CD4-positive, alpha-beta T cell treated with Interleukin-6 at 100 ng/mL for 8 hours (primary cell): ENCODE results near the gene SLC17A4.

ENCODE experiments used
- DNase-seq: peaks from one replicate; pipeline ENCODE4 v3.0.0-alpha.2; 2020; ENCODE audit warnings: mixed read lengths, low spot score

The SLC17A4 gene

GRCh38 chr6:25815194-25815593, 60.7 kb downstream of the SLC17A4 start:
- no peak for DNase-seq

DNA sequence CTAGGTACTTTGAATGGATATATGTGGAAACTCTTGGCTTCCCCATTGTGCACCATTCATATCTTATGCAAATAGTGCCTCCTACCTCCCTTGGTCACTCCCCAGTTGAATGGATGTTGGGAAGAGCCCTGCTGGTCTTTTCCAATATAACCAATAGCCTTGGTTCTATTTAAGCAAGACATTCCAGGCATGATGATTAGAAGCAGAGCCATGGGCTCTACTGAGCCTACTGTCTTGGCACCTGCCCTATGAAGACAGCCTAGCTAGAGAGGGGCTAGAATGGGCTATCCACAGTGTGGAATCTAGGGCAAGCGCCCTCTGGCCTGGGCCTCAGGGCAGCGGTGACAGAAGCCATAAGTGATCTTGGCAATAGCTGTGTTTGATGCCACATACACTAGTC, 61.7 kb downstream of the SLC17A4 start:
- DNase-seq: no peak

- no peak for DNase-seq
These were observed 66.8 kb downstream of the SLC17A4 start for GRCh38 chr6:25821341-25821740.

DNA sequence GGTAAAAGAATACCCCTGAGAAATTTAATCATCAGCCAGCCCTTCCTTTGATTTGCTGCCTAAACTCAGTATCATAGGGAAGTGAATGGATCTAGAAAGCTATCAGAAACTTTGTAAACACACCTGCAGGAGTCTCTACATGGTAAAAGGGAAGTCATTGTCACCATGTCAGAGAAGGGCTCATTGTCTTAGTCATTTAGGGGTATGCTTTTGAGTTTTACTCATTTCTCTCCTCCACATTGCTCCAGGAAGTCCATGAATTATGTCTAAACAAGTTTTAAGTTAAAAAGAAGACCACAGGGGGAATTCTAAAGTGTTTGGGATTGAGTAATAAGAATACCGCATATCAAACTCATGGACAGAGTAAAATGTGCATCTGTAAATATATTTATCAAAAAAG, 74.8 kb downstream of the SLC17A4 start:
- DNase-seq: no peak

DNA sequence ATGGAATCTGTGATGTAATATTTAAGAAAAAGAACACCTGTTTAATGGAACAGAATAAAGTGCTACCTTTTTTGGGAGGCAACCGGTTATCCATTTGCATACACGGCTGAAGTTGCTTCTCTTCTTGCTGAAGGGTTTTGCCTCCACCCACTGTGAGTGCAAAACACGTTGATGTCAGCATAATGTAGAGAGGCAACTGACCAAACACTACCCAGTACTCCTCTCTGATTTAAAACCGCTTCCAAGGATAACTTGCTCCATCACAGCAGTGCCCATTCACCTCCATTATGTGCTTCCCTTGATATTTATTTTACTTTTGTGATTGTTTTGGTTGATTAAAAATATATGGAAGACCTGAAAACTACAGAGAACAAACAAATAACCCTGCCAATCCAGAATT, 75.9 kb downstream of the SLC17A4 start:
- DNase-seq: no peak
